GM18909 (cell line): ENCODE data around the gene ZNF789.
"Not testable (repeated sequence)": the region's sequence is repeated elsewhere in the genome, so short reads cannot be mapped to it uniquely, and the experiment has no call there.

Experiments used
- ATAC-seq: cut with Tn5 transposase; IDR thresholded peaks from one replicate; pipeline ENCODE4 v1.9.1; 2021; ENCODE audit warnings: mild to moderate bottlenecking; ENCODE audit not compliant: unreplicated experiment, poor library complexity

ZNF789 gene

DNA sequence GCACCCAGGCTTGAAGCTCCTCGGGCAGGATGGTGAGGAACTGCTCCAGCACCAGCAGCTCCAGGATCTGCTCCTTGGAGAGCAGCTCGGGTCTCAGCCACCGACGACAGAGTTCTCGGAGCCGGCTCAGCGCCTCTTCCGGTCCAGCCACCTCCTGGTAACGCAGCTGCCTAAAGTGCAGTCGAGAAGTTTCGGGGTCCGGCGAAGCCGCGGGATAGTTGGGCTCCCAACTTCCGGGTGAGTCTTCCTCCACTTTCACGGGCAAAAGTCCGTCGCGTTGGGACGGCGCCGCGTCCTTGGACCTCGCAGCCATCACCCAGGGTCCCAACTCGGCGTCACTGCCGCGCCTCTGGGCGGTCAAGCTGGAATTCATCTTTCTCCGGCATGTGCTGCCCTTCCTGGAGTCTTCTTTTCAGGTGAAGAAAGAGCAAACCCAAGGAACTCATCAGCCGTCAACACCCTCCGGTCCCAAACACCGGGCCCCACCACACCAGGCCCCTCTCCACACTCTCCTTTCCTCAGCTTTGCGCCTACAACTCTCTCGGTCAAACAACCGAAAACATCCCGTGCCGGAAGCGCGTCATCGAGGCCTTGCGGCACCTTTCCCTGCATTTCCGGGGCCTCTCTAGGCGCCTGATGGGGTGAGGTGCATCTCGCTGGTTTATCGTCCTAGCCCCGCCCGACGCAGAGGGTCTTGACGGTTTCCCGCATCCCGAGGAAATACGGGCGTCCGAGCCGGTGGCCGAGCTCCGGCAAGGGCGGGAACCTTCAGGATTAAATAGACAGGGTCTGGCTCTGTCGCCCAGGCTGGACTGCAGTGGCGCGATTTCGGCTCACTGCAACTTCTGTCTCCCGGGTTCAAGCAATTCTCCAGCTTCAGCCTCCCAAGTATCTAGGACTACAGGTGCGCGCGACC lies 27.3 kb downstream of the ZNF789 start, which contains the start of gene ZNF394:
Gene ZNF394 (minus strand): TSS at position 561 of the 916 bp plus-strand sequence. CDS start 188 bp downstream, at position 373.
- peak; percentile 47 for ATAC-seq

GRCh38 chr7:99500637-99501009 lies 27.9 kb downstream of the ZNF789 start:
- ATAC-seq: no peak

- ATAC-seq: not testable (repeated sequence)
Observed at GRCh38 chr7:99501236-99501635, 28.5 kb downstream of the ZNF789 start.

GRCh38 chr7:99504281-99504602 lies 31.6 kb downstream of the ZNF789 start:
- ATAC-seq: no peak

GRCh38 chr7:99504603-99505323 lies 32.1 kb downstream of the ZNF789 start, which contains the start of gene ZKSCAN5:
TSS of gene ZKSCAN5 (plus strand) at chr7:99504662. CDS start at chr7:99506045, 1,383 bp downstream.
- ATAC-seq: peak; percentile 81

GRCh38 chr7:99505324-99505662 lies 32.6 kb downstream of the ZNF789 start:
- ATAC-seq: no peak

GRCh38 chr7:99514050-99514449 lies 41.4 kb downstream of the ZNF789 start:
- no peak for ATAC-seq

DNA sequence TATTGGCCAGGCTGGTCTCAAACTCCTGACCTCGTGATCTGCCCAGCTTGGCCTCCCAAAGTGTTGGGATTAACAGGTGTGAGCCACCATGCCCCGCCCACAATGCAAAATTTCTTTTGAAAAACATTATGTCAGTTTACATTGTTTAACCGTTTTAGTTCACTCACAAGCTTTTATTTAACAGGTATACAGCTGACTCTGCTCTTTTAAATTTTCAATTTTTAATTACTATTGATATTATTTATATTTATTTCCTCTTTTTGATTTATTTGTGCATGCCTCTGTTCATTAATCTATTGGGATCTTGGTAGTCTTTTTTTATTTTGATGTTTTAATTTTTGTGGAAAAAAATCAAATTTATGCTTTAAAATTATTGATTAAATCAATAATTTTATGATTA lies 48.7 kb downstream of the ZNF789 start:
- ATAC-seq: no peak

DNA sequence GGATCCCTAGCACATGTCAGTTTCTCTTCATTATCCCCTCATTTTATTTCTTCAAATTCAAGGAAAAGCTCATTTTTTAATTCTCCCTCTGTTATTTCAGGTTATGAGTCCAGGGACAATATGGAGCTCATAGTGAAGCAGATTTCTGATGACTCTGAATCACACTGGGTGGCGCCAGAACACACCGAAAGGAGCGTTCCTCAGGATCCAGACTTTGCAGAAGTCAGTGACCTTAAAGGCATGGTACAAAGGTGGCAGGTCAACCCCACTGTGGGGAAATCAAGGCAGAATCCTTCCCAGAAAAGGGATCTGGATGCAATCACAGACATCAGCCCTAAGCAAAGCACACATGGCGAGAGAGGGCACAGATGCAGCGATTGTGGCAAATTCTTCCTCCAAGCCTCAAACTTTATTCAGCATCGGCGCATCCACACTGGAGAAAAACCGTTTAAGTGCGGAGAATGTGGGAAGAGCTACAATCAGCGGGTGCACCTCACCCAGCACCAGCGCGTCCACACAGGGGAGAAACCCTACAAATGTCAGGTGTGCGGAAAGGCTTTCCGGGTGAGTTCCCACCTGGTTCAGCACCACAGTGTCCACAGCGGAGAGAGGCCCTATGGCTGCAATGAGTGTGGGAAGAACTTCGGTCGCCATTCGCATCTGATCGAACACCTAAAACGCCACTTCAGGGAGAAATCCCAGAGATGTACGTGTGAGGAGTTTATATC lies 53.2 kb downstream of the ZNF789 start:
- ATAC-seq: no peak

DNA sequence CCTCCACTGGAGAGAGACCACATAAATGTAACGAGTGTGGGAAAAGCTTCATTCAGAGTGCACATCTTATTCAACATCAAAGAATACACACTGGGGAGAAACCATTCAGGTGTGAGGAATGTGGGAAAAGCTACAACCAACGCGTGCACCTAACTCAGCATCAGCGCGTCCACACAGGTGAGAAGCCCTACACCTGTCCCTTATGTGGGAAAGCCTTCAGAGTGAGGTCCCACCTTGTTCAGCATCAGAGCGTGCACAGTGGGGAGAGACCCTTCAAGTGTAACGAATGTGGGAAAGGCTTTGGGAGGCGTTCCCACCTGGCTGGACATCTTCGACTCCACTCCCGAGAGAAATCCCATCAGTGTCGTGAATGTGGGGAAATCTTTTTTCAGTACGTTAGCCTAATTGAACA lies 58.7 kb downstream of the ZNF789 start:
- no peak for ATAC-seq

- no peak for ATAC-seq
Observed at GRCh38 chr7:99535667-99536066, 63.0 kb downstream of the ZNF789 start.
